Sigmoid colon (tissue), 4 donors: ENCODE measurements around the gene PTGR3.

Experiments
- CTCF ChIP-seq, 4 experiments: fragments of 450-650 bp in 3 of 4; fragments of 200-600 bp in 1 of 4; IDR thresholded peaks; one replicate each; pipeline ENCODE4 v1.5.1; 2016 to 2019; ENCODE audit warnings: antibody characterized with exemption in 4 of 4, mild to moderate bottlenecking in 3 of 4, moderate library complexity in 2 of 4
- EP300 ChIP-seq, 4 donors: sonication (generic); formaldehyde crosslinking; IDR thresholded peaks; one replicate each; pipeline ENCODE4 v1.6.1; 2017; ENCODE audit warnings: antibody characterized with exemption in 4 of 4
- POLR2A ChIP-seq, 2 donors: fragments of 450-650 bp; IDR thresholded peaks; one replicate each; pipeline ENCODE4 v1.6.1; 2016; ENCODE audit warnings: antibody characterized with exemption in 2 of 2, mild to moderate bottlenecking in 2 of 2, moderate library complexity in 2 of 2
- POLR2AphosphoS5 ChIP-seq, 4 donors: sonication (generic); formaldehyde crosslinking; IDR thresholded peaks; one replicate each; pipeline ENCODE4 v1.6.1; 2017; ENCODE audit warnings: antibody characterized with exemption in 4 of 4

- no peak for TF ChIP-seq POLR2A (IDR thresholded peaks at IDR 0.05)
- TF ChIP-seq CTCF (IDR thresholded peaks at IDR 0.05) = no peak
- TF ChIP-seq POLR2AphosphoS5 (IDR thresholded peaks at IDR 0.05) = peak; percentile 32 to 72 (median 55)
- peak in 1 of 4 donors; percentile 26 for TF ChIP-seq EP300 (IDR thresholded peaks at IDR 0.05)
Measured at GRCh38 chr18:75211953-75212750, 3.2 kb upstream of the PTGR3 start.
